GM12874 (cell line): Measurements from ENCODE around the gene SAMD14.

Source experiments
- TF ChIP-seq, protein P1 (sequence below): IDR thresholded peaks from 2 replicates; pipeline ENCODE4 v1.5.1; 2011; ENCODE audit warnings: low read depth, mild to moderate bottlenecking, control low read depth, low read length, moderate library complexity; ENCODE audit not compliant: insufficient read depth

Gene SAMD14

GRCh38 chr17:50129728-50130558, at the start of gene SAMD14:
SAMD14 (minus strand) TSS chr17:50130160; CDS start chr17:50124959, 5,201 bp downstream.
- TF ChIP-seq, protein P1, sequence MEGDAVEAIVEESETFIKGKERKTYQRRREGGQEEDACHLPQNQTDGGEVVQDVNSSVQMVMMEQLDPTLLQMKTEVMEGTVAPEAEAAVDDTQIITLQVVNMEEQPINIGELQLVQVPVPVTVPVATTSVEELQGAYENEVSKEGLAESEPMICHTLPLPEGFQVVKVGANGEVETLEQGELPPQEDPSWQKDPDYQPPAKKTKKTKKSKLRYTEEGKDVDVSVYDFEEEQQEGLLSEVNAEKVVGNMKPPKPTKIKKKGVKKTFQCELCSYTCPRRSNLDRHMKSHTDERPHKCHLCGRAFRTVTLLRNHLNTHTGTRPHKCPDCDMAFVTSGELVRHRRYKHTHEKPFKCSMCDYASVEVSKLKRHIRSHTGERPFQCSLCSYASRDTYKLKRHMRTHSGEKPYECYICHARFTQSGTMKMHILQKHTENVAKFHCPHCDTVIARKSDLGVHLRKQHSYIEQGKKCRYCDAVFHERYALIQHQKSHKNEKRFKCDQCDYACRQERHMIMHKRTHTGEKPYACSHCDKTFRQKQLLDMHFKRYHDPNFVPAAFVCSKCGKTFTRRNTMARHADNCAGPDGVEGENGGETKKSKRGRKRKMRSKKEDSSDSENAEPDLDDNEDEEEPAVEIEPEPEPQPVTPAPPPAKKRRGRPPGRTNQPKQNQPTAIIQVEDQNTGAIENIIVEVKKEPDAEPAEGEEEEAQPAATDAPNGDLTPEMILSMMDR: no peak

DNA sequence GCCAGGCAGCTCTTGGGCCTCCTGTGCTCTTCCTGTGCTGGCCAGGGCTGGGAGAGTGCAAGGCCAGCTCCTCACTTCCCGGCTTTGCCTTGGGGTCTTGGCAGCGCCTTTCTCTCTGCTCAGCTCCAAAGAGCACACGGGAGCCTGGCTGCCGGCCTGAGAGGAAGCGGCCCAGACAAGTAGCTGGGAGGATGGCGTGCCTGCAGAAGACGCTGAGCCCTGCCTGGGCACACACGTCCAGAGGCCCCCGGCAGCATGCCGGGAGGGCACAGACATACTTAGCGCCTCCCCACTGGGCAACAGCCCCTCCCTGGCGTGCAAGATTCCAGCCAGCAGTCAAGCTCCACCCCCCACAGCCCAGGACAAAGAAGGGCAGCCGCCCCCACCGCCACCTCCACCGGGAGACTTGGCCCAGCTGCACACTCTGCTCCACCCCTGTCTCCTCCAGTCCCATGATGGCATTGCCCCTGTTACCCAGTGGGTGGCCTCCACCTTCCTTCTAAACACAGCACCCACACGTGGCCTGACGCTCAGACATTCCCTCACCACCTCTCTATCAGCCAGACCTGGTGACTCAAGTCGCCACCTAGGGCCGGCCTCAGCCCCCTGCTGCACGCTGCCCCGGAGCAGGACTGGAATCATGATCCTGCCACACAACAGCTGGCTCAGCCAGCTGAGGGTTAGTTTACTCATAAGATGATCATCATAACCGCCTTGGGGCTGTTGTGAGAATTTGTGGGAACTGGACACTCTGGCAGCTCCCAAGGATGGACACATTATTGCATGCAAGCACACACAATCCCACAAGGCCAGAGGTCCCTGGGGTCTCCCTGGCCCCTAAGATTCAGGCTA, 48.2 kb upstream of the SAMD14 start:
- TF ChIP-seq, protein P1: peak; percentile 82

GRCh38 chr17:50177476-50177875, 47.5 kb upstream of the SAMD14 start:
- TF ChIP-seq, protein P1: no peak

- TF ChIP-seq, protein P1: no peak
These were observed 46.8 kb upstream of the SAMD14 start for GRCh38 chr17:50176559-50177357.

DNA sequence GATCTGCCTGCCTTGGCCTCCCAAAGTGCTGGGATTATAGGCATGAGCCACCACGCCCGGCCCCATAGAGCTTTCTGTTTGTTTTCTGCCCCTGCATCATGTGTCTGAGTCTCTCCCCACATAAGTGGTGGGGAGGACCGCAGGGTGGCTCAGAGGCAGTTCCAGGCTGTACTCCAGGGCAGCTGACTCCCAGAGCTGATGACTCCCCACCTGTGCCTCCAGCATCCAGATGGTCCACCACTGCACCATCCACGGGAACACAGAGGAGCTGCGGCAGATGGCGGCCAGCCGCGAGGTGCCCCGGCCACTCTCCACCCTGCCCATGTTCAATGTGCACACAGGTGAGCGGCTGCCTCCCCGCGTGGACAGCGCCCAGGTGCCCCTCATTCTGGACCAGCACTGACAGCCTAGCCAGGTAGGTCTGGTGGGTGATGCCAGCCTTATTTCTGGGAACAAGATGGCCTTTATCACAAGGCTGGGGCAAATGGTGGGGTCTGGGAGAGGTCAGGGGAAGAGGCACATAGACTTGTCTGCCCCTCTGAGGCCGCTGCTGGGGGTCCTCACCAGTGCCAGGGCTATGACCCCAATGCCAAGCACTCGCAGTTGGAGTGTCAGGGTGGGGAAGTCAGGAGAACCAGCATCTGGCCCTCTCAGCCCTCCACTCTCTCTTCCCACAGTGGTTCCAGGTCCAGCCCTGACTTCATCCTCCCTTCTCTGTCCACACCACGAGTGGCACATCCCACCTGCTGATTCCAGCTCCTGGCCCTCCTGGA, 45.3 kb upstream of the SAMD14 start:
- TF ChIP-seq, protein P1: no peak

DNA sequence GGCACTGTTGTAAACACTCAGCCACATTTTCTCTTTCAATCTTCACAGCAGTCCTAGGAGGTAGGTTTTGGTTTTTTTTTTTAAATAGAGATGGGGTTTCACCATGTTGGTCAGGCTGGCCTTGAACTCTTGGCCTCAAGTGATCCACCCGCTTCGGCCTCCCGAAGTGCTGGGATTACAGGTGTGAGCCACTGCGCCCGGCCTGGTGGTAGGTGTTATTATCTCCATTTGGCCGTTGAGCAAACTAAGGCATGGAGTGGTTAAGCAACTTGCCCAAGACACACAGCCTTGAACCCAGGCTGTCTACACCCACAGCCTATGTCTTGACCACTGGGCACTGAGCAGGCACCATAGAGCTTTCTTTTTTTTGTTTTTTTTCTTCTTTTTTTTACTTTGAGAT, 44.5 kb upstream of the SAMD14 start:
- TF ChIP-seq, protein P1: no peak
